ENCODE measurements around the gene PLA2G2D.

Gene PLA2G2D

GRCh38 chr1:20151906-20152598, 32.7 kb upstream of the PLA2G2D start:
- Histone ChIP-seq H3K4me3 (ENCODE audit: low read depth, low read length) (peak overlapping the region; percentile 39), H3K9me3 (ENCODE audit: control insufficient read depth, insufficient read depth, low read length) (no peaks in the 10 kb centered on the region), H3K36me3 (ENCODE audit: control insufficient read depth, insufficient read depth, low read length) (no peaks in the 10 kb centered on the region), H3K27me3 (ENCODE audit: control insufficient read depth, insufficient read depth, low read length) (no peaks in the 10 kb centered on the region), H3K9ac (ENCODE audit: low read depth, low read length) (no peak overlapping the region), H3K4me1 (ENCODE audit: control insufficient read depth, insufficient read depth, low read length) (peaks cover 9% of the 10 kb centered on the region)

GRCh38 chr1:20150969-20151368, 31.6 kb upstream of the PLA2G2D start:
- no peaks in the 10 kb centered on the region for H3K36me3 ChIP-seq (ENCODE audit: control insufficient read depth, insufficient read depth, low read length)
- no peaks in the 10 kb centered on the region for H3K27me3 ChIP-seq (ENCODE audit: control insufficient read depth, insufficient read depth, low read length)
- H3K9me3 ChIP-seq (ENCODE audit: control insufficient read depth, insufficient read depth, low read length): no peaks in the 10 kb centered on the region
- H3K4me3 ChIP-seq (ENCODE audit: low read depth, low read length): no peak overlapping the region
- H3K9ac ChIP-seq (ENCODE audit: low read depth, low read length): no peak overlapping the region
- H3K4me1 ChIP-seq (ENCODE audit: control insufficient read depth, insufficient read depth, low read length): peaks cover 9% of the 10 kb centered on the region

- Histone ChIP-seq H3K9me3 (ENCODE audit: control insufficient read depth, insufficient read depth, low read length) (no peaks in the 10 kb centered on the region), H3K27me3 (ENCODE audit: control insufficient read depth, insufficient read depth, low read length) (no peaks in the 10 kb centered on the region), H3K4me3 (ENCODE audit: low read depth, low read length) (no peak overlapping the region), H3K36me3 (ENCODE audit: control insufficient read depth, insufficient read depth, low read length) (no peaks in the 10 kb centered on the region), H3K9ac (ENCODE audit: low read depth, low read length) (no peak overlapping the region), H3K4me1 (ENCODE audit: control insufficient read depth, insufficient read depth, low read length) (peaks cover 9% of the 10 kb centered on the region)
These were observed 31.0 kb upstream of the PLA2G2D start for GRCh38 chr1:20150326-20150705.

GRCh38 chr1:20149601-20150325, 30.4 kb upstream of the PLA2G2D start:
- H3K4me3 ChIP-seq (ENCODE audit: low read depth, low read length): no peak overlapping the region
- no peaks in the 10 kb centered on the region for H3K9me3 ChIP-seq (ENCODE audit: control insufficient read depth, insufficient read depth, low read length)
- H3K9ac ChIP-seq (ENCODE audit: low read depth, low read length): no peak overlapping the region
- H3K27me3 ChIP-seq (ENCODE audit: control insufficient read depth, insufficient read depth, low read length): no peaks in the 10 kb centered on the region
- H3K4me1 ChIP-seq (ENCODE audit: control insufficient read depth, insufficient read depth, low read length): peaks cover 9% of the 10 kb centered on the region
- H3K36me3 ChIP-seq (ENCODE audit: control insufficient read depth, insufficient read depth, low read length): no peaks in the 10 kb centered on the region

GRCh38 chr1:20148571-20149500, 29.5 kb upstream of the PLA2G2D start:
- Histone ChIP-seq H3K27me3 (ENCODE audit: control insufficient read depth, insufficient read depth, low read length) (no peaks in the 10 kb centered on the region), H3K36me3 (ENCODE audit: control insufficient read depth, insufficient read depth, low read length) (no peaks in the 10 kb centered on the region), H3K9me3 (ENCODE audit: control insufficient read depth, insufficient read depth, low read length) (no peaks in the 10 kb centered on the region), H3K9ac (ENCODE audit: low read depth, low read length) (no peak overlapping the region), H3K4me3 (ENCODE audit: low read depth, low read length) (no peak overlapping the region), H3K4me1 (ENCODE audit: control insufficient read depth, insufficient read depth, low read length) (peaks cover 9% of the 10 kb centered on the region)

GRCh38 chr1:20147846-20148570, 28.7 kb upstream of the PLA2G2D start:
- H3K9me3 ChIP-seq (ENCODE audit: control insufficient read depth, insufficient read depth, low read length): no peaks in the 10 kb centered on the region
- H3K4me1 ChIP-seq (ENCODE audit: control insufficient read depth, insufficient read depth, low read length): peaks cover 9% of the 10 kb centered on the region
- no peak overlapping the region for H3K4me3 ChIP-seq (ENCODE audit: low read depth, low read length)
- no peaks in the 10 kb centered on the region for H3K36me3 ChIP-seq (ENCODE audit: control insufficient read depth, insufficient read depth, low read length)
- H3K9ac ChIP-seq (ENCODE audit: low read depth, low read length): no peak overlapping the region
- no peaks in the 10 kb centered on the region for H3K27me3 ChIP-seq (ENCODE audit: control insufficient read depth, insufficient read depth, low read length)

- no peaks in the 10 kb centered on the region for H3K36me3 ChIP-seq (ENCODE audit: control insufficient read depth, insufficient read depth, low read length)
- no peaks in the 10 kb centered on the region for H3K9me3 ChIP-seq (ENCODE audit: control insufficient read depth, insufficient read depth, low read length)
- H3K4me3 ChIP-seq (ENCODE audit: low read depth, low read length): no peak overlapping the region
- H3K9ac ChIP-seq (ENCODE audit: low read depth, low read length): no peak overlapping the region
- peaks cover 2% of the 10 kb centered on the region for H3K4me1 ChIP-seq (ENCODE audit: control insufficient read depth, insufficient read depth, low read length)
- no peaks in the 10 kb centered on the region for H3K27me3 ChIP-seq (ENCODE audit: control insufficient read depth, insufficient read depth, low read length)
These were observed 24.6 kb upstream of the PLA2G2D start for GRCh38 chr1:20143734-20144565.

- Histone ChIP-seq H3K4me1 (ENCODE audit: control insufficient read depth, insufficient read depth, low read length) (peaks cover 2% of the 10 kb centered on the region), H3K27me3 (ENCODE audit: control insufficient read depth, insufficient read depth, low read length) (no peaks in the 10 kb centered on the region), H3K4me3 (ENCODE audit: low read depth, low read length) (no peak overlapping the region), H3K9me3 (ENCODE audit: control insufficient read depth, insufficient read depth, low read length) (no peaks in the 10 kb centered on the region), H3K9ac (ENCODE audit: low read depth, low read length) (no peak overlapping the region), H3K36me3 (ENCODE audit: control insufficient read depth, insufficient read depth, low read length) (no peaks in the 10 kb centered on the region)
These were observed 24.0 kb upstream of the PLA2G2D start for GRCh38 chr1:20143318-20143717.

- Histone ChIP-seq H3K27me3 (ENCODE audit: control insufficient read depth, insufficient read depth, low read length) (no peaks in the 10 kb centered on the region), H3K36me3 (ENCODE audit: control insufficient read depth, insufficient read depth, low read length) (no peaks in the 10 kb centered on the region), H3K9ac (ENCODE audit: low read depth, low read length) (no peak overlapping the region), H3K4me1 (ENCODE audit: control insufficient read depth, insufficient read depth, low read length) (peaks cover 1% of the 10 kb centered on the region), H3K9me3 (ENCODE audit: control insufficient read depth, insufficient read depth, low read length) (no peaks in the 10 kb centered on the region), H3K4me3 (ENCODE audit: low read depth, low read length) (no peak overlapping the region)
These were observed 22.8 kb upstream of the PLA2G2D start for GRCh38 chr1:20142001-20142710.

GRCh38 chr1:20141466-20141865, 22.1 kb upstream of the PLA2G2D start:
- Histone ChIP-seq H3K4me3 (ENCODE audit: low read depth, low read length) (no peak overlapping the region), H3K4me1 (ENCODE audit: control insufficient read depth, insufficient read depth, low read length) (no peaks in the 10 kb centered on the region), H3K27me3 (ENCODE audit: control insufficient read depth, insufficient read depth, low read length) (no peaks in the 10 kb centered on the region), H3K9me3 (ENCODE audit: control insufficient read depth, insufficient read depth, low read length) (no peaks in the 10 kb centered on the region), H3K36me3 (ENCODE audit: control insufficient read depth, insufficient read depth, low read length) (no peaks in the 10 kb centered on the region), H3K9ac (ENCODE audit: low read depth, low read length) (no peak overlapping the region)

Data from iPS-15b (cell line).